Transverse colon (tissue), 3 donors: ENCODE results near the gene DLGAP1.

Experiments
- POLR2A ChIP-seq: fragments of 450-650 bp; IDR thresholded peaks from one replicate; pipeline ENCODE4 v1.6.1; 2016; ENCODE audit warnings: antibody characterized with exemption, mild to moderate bottlenecking, moderate library complexity
- TF ChIP-seq, protein P1 (sequence below), 5 experiments: fragments of 200-600 bp in 3 of 5; fragments of 450-650 bp in 2 of 5; sonication (generic) in 3 of 5; IDR thresholded peaks; 1 replicate in 2 of 5; 2 replicates in 3 of 5; pipeline ENCODE4 v1.5.1; 2016 to 2017; ENCODE audit warnings: antibody characterized with exemption in 5 of 5, inconsistent platforms in 3 of 5, mild to moderate bottlenecking in 2 of 5, moderate library complexity in 1 of 5

- no peak for TF ChIP-seq POLR2A
- TF ChIP-seq, protein P1, sequence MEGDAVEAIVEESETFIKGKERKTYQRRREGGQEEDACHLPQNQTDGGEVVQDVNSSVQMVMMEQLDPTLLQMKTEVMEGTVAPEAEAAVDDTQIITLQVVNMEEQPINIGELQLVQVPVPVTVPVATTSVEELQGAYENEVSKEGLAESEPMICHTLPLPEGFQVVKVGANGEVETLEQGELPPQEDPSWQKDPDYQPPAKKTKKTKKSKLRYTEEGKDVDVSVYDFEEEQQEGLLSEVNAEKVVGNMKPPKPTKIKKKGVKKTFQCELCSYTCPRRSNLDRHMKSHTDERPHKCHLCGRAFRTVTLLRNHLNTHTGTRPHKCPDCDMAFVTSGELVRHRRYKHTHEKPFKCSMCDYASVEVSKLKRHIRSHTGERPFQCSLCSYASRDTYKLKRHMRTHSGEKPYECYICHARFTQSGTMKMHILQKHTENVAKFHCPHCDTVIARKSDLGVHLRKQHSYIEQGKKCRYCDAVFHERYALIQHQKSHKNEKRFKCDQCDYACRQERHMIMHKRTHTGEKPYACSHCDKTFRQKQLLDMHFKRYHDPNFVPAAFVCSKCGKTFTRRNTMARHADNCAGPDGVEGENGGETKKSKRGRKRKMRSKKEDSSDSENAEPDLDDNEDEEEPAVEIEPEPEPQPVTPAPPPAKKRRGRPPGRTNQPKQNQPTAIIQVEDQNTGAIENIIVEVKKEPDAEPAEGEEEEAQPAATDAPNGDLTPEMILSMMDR (IDR thresholded peaks at IDR 0.05), result no peak
Observed at GRCh38 chr18:3615374-3615985, 839.6 kb downstream of the DLGAP1 start.
